ENCODE data around the gene LMAN1L. TPM values are rescaled to one million over a fixed set of nuclear protein-coding genes. Genes with fewer than 3 reads are reported as not detected.

Gene LMAN1L
- total and polyA plus RNA-seq, 4 donors: 0.08 TPM; not detected in 3

DNA sequence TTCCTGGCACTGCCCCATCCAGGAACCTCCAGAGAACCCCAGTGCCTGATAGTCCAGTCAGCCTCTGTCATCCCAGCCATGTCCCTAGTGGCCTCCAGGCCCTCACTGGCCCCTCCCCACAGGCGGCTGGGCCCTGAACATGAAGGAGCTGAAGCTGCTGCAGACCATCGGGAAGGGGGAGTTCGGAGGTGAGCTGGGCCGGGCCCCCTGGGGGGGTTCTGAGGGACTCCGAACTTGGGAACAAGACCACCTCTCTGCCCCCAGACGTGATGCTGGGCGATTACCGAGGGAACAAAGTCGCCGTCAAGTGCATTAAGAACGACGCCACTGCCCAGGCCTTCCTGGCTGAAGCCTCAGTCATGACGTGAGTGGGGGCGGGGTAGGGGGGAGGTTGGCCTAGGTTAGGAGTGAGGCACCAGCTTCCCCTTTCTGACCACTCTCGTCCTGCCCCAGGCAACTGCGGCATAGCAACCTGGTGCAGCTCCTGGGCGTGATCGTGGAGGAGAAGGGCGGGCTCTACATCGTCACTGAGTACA, 12.0 kb upstream of the LMAN1L start:
- no peak for DNase-seq (ENCODE audit: low spot score)
- Histone ChIP-seq H3K9ac (ENCODE audit: low read depth in 1 of 2, low read length in 2 of 2) (no peak overlapping the region), H3K9me3 (ENCODE audit: control insufficient read depth in 4 of 4, low read length in 3 of 4) (no peaks in the 10 kb centered on the region), H3K27me3 (ENCODE audit: control insufficient read depth in 4 of 4, insufficient read depth in 4 of 4, low read length in 3 of 4) (no peaks in the 10 kb centered on the region), H3K27ac (ENCODE audit: low read depth in 1 of 2, low read length in 2 of 2) (no peak overlapping the region), H3K4me1 (ENCODE audit: control insufficient read depth in 4 of 4, insufficient read depth in 4 of 4, low read length in 3 of 4) (peaks cover 23 to 51% (median 43%) of the 10 kb centered on the region in 4 donors), H3K4me3 (ENCODE audit: low read depth in 1 of 3, low read length in 3 of 3) (no peak overlapping the region), H3K36me3 (ENCODE audit: control insufficient read depth in 4 of 4, insufficient read depth in 3 of 4, low read depth in 1 of 4, low read length in 3 of 4) (peaks cover 8 to 39% (median 27%) of the 10 kb centered on the region in 4 donors)
- 87% methylated on average over 20 of the region's 20 CpGs for WGBS
- TF ChIP-seq FOXA1 (IDR thresholded peaks at IDR 0.05) (no peak), TAF1 (conservative IDR thresholded peaks at IDR 0.05) (no peak)

DNA sequence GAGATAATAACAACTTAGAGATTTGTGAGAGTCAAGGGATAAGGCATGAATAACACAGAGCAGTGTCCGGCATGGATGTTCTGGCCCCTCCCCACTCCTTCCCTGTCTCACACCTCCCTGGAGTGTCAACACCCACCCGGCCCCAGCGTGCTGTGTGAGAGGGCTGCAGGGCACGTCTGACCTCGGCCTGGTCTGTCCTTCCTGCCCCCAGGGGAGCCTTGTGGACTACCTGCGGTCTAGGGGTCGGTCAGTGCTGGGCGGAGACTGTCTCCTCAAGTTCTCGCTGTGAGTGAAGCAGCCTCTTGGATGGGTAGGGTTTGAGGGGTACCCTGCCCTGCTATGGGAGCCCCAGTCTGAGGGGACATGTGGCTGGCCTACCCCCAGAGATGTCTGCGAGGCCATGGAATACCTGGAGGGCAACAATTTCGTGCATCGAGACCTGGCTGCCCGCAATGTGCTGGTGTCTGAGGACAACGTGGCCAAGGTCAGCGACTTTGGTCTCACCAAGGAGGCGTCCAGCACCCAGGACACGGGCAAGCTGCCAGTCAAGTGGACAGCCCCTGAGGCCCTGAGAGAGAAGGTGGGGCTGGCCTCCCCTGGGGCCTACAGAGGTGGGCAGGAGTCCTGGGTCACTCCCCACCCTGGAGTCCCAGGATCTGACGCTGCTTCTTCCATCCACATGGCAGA, 11.2 kb upstream of the LMAN1L start:
- TF ChIP-seq, protein P1, sequence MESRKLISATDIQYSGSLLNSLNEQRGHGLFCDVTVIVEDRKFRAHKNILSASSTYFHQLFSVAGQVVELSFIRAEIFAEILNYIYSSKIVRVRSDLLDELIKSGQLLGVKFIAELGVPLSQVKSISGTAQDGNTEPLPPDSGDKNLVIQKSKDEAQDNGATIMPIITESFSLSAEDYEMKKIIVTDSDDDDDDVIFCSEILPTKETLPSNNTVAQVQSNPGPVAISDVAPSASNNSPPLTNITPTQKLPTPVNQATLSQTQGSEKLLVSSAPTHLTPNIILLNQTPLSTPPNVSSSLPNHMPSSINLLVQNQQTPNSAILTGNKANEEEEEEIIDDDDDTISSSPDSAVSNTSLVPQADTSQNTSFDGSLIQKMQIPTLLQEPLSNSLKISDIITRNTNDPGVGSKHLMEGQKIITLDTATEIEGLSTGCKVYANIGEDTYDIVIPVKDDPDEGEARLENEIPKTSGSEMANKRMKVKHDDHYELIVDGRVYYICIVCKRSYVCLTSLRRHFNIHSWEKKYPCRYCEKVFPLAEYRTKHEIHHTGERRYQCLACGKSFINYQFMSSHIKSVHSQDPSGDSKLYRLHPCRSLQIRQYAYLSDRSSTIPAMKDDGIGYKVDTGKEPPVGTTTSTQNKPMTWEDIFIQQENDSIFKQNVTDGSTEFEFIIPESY (IDR thresholded peaks at IDR 0.05): no peak
- no peak for TF ChIP-seq FOXA2 (IDR thresholded peaks at IDR 0.05)
- TF ChIP-seq, protein P2, sequence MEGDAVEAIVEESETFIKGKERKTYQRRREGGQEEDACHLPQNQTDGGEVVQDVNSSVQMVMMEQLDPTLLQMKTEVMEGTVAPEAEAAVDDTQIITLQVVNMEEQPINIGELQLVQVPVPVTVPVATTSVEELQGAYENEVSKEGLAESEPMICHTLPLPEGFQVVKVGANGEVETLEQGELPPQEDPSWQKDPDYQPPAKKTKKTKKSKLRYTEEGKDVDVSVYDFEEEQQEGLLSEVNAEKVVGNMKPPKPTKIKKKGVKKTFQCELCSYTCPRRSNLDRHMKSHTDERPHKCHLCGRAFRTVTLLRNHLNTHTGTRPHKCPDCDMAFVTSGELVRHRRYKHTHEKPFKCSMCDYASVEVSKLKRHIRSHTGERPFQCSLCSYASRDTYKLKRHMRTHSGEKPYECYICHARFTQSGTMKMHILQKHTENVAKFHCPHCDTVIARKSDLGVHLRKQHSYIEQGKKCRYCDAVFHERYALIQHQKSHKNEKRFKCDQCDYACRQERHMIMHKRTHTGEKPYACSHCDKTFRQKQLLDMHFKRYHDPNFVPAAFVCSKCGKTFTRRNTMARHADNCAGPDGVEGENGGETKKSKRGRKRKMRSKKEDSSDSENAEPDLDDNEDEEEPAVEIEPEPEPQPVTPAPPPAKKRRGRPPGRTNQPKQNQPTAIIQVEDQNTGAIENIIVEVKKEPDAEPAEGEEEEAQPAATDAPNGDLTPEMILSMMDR (IDR thresholded peaks at IDR 0.05; ENCODE audit: low read depth, low read length, missing input control): no peak
- no peak for TF ChIP-seq FOXA1 (IDR thresholded peaks at IDR 0.05)
- no peak for TF ChIP-seq HNF4A (conservative IDR thresholded peaks at IDR 0.05)
- H3K36me3 ChIP-seq (ENCODE audit: control insufficient read depth in 4 of 4, insufficient read depth in 3 of 4, low read depth in 1 of 4, low read length in 3 of 4): peaks cover 8 to 39% (median 27%) of the 10 kb centered on the region in 4 donors
- no peak overlapping the region for H3K27ac ChIP-seq (ENCODE audit: low read depth in 1 of 2, low read length in 2 of 2)
- peaks cover 19 to 43% (median 38%) of the 10 kb centered on the region in 4 donors for H3K4me1 ChIP-seq (ENCODE audit: control insufficient read depth in 4 of 4, insufficient read depth in 4 of 4, low read length in 3 of 4)
- no peak overlapping the region for H3K4me3 ChIP-seq (ENCODE audit: low read depth in 1 of 3, low read length in 3 of 3)
- no peak for DNase-seq (ENCODE audit: low spot score)
- no peaks in the 10 kb centered on the region for H3K27me3 ChIP-seq (ENCODE audit: control insufficient read depth in 4 of 4, insufficient read depth in 4 of 4, low read length in 3 of 4)
- no peak overlapping the region for H3K9ac ChIP-seq (ENCODE audit: low read depth in 1 of 2, low read length in 2 of 2)
- no peaks in the 10 kb centered on the region for H3K9me3 ChIP-seq (ENCODE audit: control insufficient read depth in 4 of 4, low read length in 3 of 4)
- 88% methylated on average over 18 of the region's 18 CpGs for WGBS

DNA sequence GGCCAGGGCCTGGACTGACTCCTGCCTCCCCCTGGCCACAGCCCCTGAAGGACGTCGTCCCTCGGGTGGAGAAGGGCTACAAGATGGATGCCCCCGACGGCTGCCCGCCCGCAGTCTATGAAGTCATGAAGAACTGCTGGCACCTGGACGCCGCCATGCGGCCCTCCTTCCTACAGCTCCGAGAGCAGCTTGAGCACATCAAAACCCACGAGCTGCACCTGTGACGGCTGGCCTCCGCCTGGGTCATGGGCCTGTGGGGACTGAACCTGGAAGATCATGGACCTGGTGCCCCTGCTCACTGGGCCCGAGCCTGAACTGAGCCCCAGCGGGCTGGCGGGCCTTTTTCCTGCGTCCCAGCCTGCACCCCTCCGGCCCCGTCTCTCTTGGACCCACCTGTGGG, 10.3 kb upstream of the LMAN1L start:
- 95% methylated on average over 20 of the region's 20 CpGs for WGBS
- no peaks in the 10 kb centered on the region for H3K27me3 ChIP-seq (ENCODE audit: control insufficient read depth in 4 of 4, insufficient read depth in 4 of 4, low read length in 3 of 4)
- no peak overlapping the region for H3K9ac ChIP-seq (ENCODE audit: low read depth in 1 of 2, low read length in 2 of 2)
- no peak for TF ChIP-seq FOXA1 (IDR thresholded peaks at IDR 0.05)
- TF ChIP-seq HNF4A (conservative IDR thresholded peaks at IDR 0.05): no peak
- no peak for TF ChIP-seq EGR1 (IDR thresholded peaks at IDR 0.05; ENCODE audit: low read depth in 2 of 2)
- no peak for TF ChIP-seq NR2F2 (IDR thresholded peaks at IDR 0.05)
- H3K4me1 ChIP-seq (ENCODE audit: control insufficient read depth in 4 of 4, insufficient read depth in 4 of 4, low read length in 3 of 4): peaks cover 17 to 35% (median 31%) of the 10 kb centered on the region in 4 donors
- H3K36me3 ChIP-seq (ENCODE audit: control insufficient read depth in 4 of 4, insufficient read depth in 3 of 4, low read depth in 1 of 4, low read length in 3 of 4): peaks cover 8 to 39% (median 27%) of the 10 kb centered on the region in 4 donors
- no peak overlapping the region for H3K27ac ChIP-seq (ENCODE audit: low read depth in 1 of 2, low read length in 2 of 2)
- DNase-seq (ENCODE audit: low spot score): no peak
- no peak overlapping the region for H3K4me3 ChIP-seq (ENCODE audit: low read depth in 1 of 3, low read length in 3 of 3)
- no peaks in the 10 kb centered on the region for H3K9me3 ChIP-seq (ENCODE audit: control insufficient read depth in 4 of 4, low read length in 3 of 4)
